HAP-1 (cell line): Measurements from ENCODE around the gene RRAD.

Source experiments
- DNase-seq, 2 experiments: peaks; one replicate each; pipeline ENCODE4 v3.0.0-alpha.2; 2016 to 2020; ENCODE audit warnings: low spot score in 2 of 2
- H3K27me3 ChIP-seq: fragments of 250-450 bp; sonication (Bioruptor Pico); 2 replicates; pipeline ENCODE4 v1.5.1; 2020; ENCODE audit warnings: low read depth, mild to moderate bottlenecking, moderate library complexity
- H3K36me3 ChIP-seq: fragments of 250-450 bp; sonication (Bioruptor Pico); replicated peaks from 2 replicates; pipeline ENCODE4 v1.5.1; 2020; ENCODE audit warnings: mild to moderate bottlenecking
- H3K4me1 ChIP-seq: fragments of 250-450 bp; sonication (Bioruptor Pico); 2 replicates; pipeline ENCODE4 v1.5.1; 2020; ENCODE audit warnings: mild to moderate bottlenecking
- H3K4me3 ChIP-seq: fragments of 250-450 bp; sonication (Bioruptor Pico); 2 replicates; pipeline ENCODE4 v1.5.1; 2020; ENCODE audit warnings: mild to moderate bottlenecking, moderate library complexity
- H3K9me3 ChIP-seq: fragments of 250-450 bp; sonication (Bioruptor Pico); 2 replicates; pipeline ENCODE4 v1.5.1; 2020; ENCODE audit warnings: mild to moderate bottlenecking, moderate library complexity
- in situ Hi-C: fragments of 300-500 bp; cut with MboI; formaldehyde crosslinking; loops from 3 replicates; pipeline ENCODE4 v1.14.3; 2020; ENCODE audit warnings: low sequenced_read_pairs, inconsistent platforms, mixed read lengths

Gene RRAD

GRCh38 chr16:66911112-66911511 lies 14.2 kb downstream of the RRAD start:
- DNase-seq = no peak
- H3K9me3 ChIP-seq = no peaks in the 10 kb centered on the region
- H3K4me1 ChIP-seq = peaks cover under 1% of the 10 kb centered on the region; the same call in 1 of the 2 replicates
- H3K36me3 ChIP-seq = no peaks in the 10 kb centered on the region
- no peak overlapping the region for H3K4me3 ChIP-seq
- no peaks in the 10 kb centered on the region for H3K27me3 ChIP-seq
- in situ Hi-C loops = no loop called here

DNA sequence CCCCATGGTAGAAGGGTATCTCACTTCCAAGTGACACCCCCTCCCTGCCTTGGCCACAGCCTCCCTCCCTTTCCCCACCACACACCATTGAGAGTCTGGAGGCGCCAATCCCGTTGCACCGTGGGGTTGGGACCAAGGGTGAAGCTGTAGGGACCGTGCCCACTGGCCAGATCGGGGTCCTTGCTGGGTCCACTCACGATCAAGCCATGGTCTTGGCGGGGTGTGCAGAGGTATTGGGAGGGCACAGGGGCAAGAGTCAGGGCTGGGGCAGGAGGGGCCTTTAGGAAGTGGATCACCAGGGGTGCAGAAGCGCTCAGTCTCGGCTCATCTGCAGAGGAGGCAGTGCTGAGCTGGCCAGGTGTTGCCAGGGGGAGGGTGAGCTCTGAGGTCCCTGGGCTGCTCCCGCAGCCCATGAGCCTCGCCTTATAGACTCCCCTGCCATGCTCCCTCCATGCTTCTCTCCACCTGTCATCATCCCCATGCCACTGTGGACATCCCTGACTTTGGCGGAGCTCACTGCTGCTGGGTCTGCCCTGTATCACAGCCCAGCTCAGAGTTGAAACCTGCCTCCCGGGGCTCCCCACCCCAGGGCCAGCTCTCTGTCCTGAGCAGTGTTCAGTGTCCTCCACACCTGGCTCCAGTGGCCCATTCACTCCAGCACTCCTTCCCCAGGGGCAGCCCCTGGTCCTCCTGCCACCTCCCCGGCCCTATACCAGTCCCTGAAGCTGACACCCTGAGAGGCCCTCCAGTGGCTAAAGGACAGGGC lies 15.0 kb downstream of the RRAD start:
- in situ Hi-C loops = no loop called here
- no peak for DNase-seq

DNA sequence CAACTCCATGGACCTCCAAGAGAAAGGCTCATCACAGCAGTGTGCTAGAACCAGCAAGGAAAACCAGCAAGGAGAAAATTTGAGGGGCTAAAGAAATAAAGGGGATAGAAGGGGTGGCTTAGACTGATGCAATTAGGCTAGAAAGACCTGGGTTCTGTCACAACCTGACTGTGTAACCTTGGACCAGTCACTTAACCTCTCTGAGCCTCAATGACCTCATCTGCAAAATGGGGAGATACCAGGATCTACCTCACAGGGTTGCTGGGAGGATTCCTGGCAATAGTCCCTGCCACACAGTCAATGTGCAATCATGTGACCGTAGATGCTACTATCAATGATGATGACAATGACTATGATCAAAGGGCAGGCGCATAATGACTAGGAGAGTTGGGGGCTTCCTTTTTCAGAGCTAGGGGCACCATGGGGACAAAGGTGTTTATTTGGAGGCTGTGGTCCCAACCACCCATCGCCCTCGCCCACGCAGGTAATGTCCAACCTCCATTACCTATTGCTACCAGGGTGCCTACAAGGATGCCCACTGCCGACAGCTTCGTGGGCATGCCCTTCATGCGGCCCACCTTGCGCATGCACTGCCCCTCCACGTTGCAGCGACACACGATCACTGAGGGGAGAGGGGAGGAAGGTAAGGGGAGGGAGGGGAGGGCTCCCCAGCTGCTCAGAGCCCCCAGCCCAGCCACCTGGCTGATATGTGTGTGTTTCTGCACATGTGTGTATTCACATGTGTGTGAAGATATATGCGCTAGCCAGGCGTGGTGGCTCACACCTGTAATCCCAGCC lies 16.4 kb downstream of the RRAD start:
- DNase-seq = no peak
- Histone ChIP-seq H3K36me3 (no peaks in the 10 kb centered on the region), H3K4me1 (peaks cover 10% of the 10 kb centered on the region), H3K27me3 (no peaks in the 10 kb centered on the region), H3K4me3 (no peak overlapping the region), H3K9me3 (no peaks in the 10 kb centered on the region)
- in situ Hi-C loops = no loop called here

More for the DNA sequence above, 15.0 kb downstream of the RRAD start:
- H3K36me3 ChIP-seq = no peaks in the 10 kb centered on the region
- no peaks in the 10 kb centered on the region for H3K27me3 ChIP-seq
- peaks cover 8% of the 10 kb centered on the region for H3K4me1 ChIP-seq
- no peak overlapping the region for H3K4me3 ChIP-seq
- H3K9me3 ChIP-seq = no peaks in the 10 kb centered on the region

DNA sequence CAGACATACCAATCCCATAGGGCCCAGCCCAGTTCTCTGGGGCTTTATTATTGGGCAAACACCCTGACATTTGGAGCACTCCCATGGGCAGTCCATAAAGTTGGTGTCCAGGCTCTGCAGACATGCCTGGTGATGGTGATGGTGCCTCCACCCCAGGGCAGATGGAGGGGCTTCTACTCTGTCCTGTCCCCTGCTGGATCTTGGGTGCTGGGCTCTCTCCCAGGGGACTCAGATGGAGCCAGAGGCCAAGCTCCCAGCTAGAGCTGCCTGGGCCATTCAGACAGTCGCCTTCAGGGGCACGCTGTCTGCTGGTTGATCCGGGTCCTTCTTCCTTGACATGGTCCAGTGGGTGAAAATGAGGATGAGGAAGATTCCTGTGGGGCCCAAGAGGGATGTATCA lies 17.2 kb downstream of the RRAD start:
- Histone ChIP-seq H3K9me3 (no peaks in the 10 kb centered on the region), H3K4me3 (no peak overlapping the region), H3K27me3 (no peaks in the 10 kb centered on the region), H3K36me3 (no peaks in the 10 kb centered on the region), H3K4me1 (peaks cover 10% of the 10 kb centered on the region)
- DNase-seq = no peak
- in situ Hi-C loops = no loop called here

- no peak for DNase-seq
- no peak overlapping the region for H3K4me3 ChIP-seq
- no peaks in the 10 kb centered on the region for H3K9me3 ChIP-seq
- no peaks in the 10 kb centered on the region for H3K27me3 ChIP-seq
- H3K4me1 ChIP-seq = peaks cover 10% of the 10 kb centered on the region
- in situ Hi-C loops = no loop called here
- H3K36me3 ChIP-seq = no peaks in the 10 kb centered on the region
Measured at GRCh38 chr16:66906916-66907836, 18.2 kb downstream of the RRAD start.

GRCh38 chr16:66905633-66906539 lies 19.4 kb downstream of the RRAD start:
- in situ Hi-C loops = no loop called here
- peaks cover 10% of the 10 kb centered on the region for H3K4me1 ChIP-seq
- no peaks in the 10 kb centered on the region for H3K27me3 ChIP-seq
- peak; percentile 82 to 94 for DNase-seq
- no peak overlapping the region for H3K4me3 ChIP-seq
- H3K36me3 ChIP-seq = no peaks in the 10 kb centered on the region
- H3K9me3 ChIP-seq = no peaks in the 10 kb centered on the region

- Histone ChIP-seq H3K36me3 (no peaks in the 10 kb centered on the region), H3K4me1 (peaks cover 10% of the 10 kb centered on the region), H3K27me3 (no peaks in the 10 kb centered on the region), H3K4me3 (no peak overlapping the region), H3K9me3 (no peaks in the 10 kb centered on the region)
- in situ Hi-C loops = no loop called here
- DNase-seq = no peak
Measured at GRCh38 chr16:66904846-66905632, 20.3 kb downstream of the RRAD start.

- in situ Hi-C loops = no loop called here
- Histone ChIP-seq H3K27me3 (no peaks in the 10 kb centered on the region), H3K4me3 (no peak overlapping the region), H3K9me3 (no peaks in the 10 kb centered on the region), H3K4me1 (peaks cover 10% of the 10 kb centered on the region), H3K36me3 (no peaks in the 10 kb centered on the region)
- no peak for DNase-seq
Measured at GRCh38 chr16:66904428-66904845, 20.9 kb downstream of the RRAD start.

GRCh38 chr16:66903544-66904427 lies 21.5 kb downstream of the RRAD start:
- in situ Hi-C loops = no loop called here
- H3K4me3 ChIP-seq = no peak overlapping the region
- peaks cover 10% of the 10 kb centered on the region for H3K4me1 ChIP-seq
- no peaks in the 10 kb centered on the region for H3K9me3 ChIP-seq
- H3K27me3 ChIP-seq = no peaks in the 10 kb centered on the region
- no peak for DNase-seq
- H3K36me3 ChIP-seq = no peaks in the 10 kb centered on the region

DNA sequence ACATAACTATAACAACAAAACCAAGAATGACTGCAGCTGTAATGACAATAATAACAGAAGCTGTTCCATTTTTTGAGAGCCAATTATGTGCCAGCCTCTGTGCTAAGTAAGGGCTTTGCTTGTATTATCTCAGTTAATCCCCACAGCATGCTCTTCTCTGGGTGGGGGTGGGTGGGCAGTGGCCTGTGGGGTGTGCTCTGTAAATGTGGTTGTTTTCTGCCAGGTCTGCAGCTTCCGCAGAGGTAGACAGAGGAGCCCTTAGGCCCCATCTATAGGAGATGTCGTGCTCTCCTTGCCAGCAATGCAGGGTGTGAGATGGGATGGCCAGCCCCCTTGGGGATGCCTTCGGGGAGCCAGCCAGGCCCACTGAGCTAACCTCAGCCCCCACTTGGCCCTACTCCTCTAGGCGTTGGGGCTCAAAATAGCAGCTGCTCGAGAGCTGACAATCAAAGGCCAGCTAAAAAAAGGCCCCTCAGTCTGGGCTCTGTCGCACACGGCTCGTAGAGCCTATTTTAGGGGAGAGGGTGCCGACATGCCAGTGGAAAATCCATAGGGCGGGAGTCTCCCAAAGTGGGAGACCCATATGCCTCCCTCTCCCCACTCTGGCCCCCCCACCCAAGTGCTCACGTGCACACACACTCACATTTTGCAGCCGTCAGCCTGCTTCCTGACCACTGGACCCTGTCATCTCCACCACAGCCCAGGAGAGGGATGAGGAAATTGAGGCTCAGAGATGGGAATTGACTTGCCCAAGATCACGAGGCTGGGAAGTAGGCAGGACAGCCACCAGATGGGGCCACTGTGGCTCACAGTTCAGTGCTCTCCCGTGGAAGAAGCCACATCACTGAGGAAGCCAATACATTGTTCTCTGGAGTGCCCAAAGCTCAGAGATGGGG lies 22.4 kb downstream of the RRAD start:
- Histone ChIP-seq H3K4me1 (peaks cover 10% of the 10 kb centered on the region), H3K27me3 (no peaks in the 10 kb centered on the region), H3K4me3 (no peak overlapping the region), H3K9me3 (no peaks in the 10 kb centered on the region), H3K36me3 (no peaks in the 10 kb centered on the region)
- DNase-seq = no peak
- in situ Hi-C loops = no loop called here

DNA sequence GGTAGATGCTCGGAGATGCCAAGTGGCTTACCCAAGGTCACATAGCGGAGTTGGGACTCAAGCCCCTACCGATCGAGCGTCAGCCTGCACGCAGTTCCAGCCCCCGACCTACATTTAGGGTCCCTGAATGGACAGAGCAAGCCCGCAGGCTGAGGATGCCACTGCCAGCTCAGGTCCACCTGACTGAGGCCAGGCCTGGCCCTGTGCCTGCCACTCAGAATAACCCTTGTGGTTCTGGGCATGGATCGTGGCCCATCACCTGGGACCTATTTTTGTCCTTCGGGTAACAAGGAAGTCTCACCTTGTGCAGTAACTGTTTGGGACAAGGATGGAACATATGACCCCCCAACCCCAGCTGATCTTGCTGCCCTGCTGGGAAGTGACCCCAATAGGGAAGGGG lies 23.7 kb downstream of the RRAD start:
- Histone ChIP-seq H3K4me1 (peaks cover 12% of the 10 kb centered on the region), H3K36me3 (no peaks in the 10 kb centered on the region), H3K9me3 (no peaks in the 10 kb centered on the region), H3K4me3 (no peak overlapping the region), H3K27me3 (no peaks in the 10 kb centered on the region)
- no peak for DNase-seq
- in situ Hi-C loops = no loop called here
